OCI-LY7 (cell line): ENCODE results near the gene TMEM272. TPM values are rescaled to one million over a fixed set of nuclear protein-coding genes. Genes with fewer than 3 reads are reported as not detected.
A peak's percentile ranks its signal among the peaks of the same experiment; 100 is the strongest.

ENCODE experiments used
- BruUV-seq: library from RNA; stranded (reverse); fragments of 400-500 nt; replicated peaks from 2 replicates; lab custom pipeline; 2021; lab: Mats Ljungman, UMichigan
- CTCF ChIA-PET: fragments of 300-600 bp; sonication (Branson Sonifier 250); formaldehyde crosslinking; loops from one replicate; lab custom pipeline; 2022; ENCODE audit warnings: antibody characterized with exemption; ENCODE audit not compliant: unreplicated experiment; lab: Charles Lee
- POLR2A ChIA-PET: fragments of 300-600 bp; sonication (Branson Sonifier 250); formaldehyde crosslinking; loops from one replicate; lab custom pipeline; 2022; ENCODE audit warnings: antibody characterized with exemption; lab: Charles Lee
- DNase-seq: peaks from one replicate; pipeline ENCODE4 v3.0.0-alpha.2; 2015; ENCODE audit warnings: low spot score
- H2AFZ ChIP-seq: fragments of 200-600 bp; sonication (generic), shearing (Covaris generic); 2 replicates; pipeline ENCODE4 v1.6.1; 2014; ENCODE audit warnings: mild to moderate bottlenecking, antibody characterized with exemption, low read length, moderate library complexity
- H3K27ac ChIP-seq: fragments of 200-600 bp; sonication (generic); 2 replicates; pipeline ENCODE4 v1.5.1; 2014; ENCODE audit warnings: mixed run types, low read depth, mild to moderate bottlenecking, moderate library complexity, low read length, inconsistent platforms; ENCODE audit not compliant: poor library complexity, severe bottlenecking
- H3K36me3 ChIP-seq: fragments of 200-600 bp; sonication (generic); 2 replicates; pipeline ENCODE4 v1.6.1; 2014; ENCODE audit warnings: mild to moderate bottlenecking, antibody characterized with exemption, low read length, moderate library complexity, mixed read lengths; ENCODE audit not compliant: insufficient read depth
- H3K4me1 ChIP-seq: fragments of 200-600 bp; sonication (generic); 2 replicates; pipeline ENCODE4 v1.5.1; 2014; ENCODE audit warnings: mild to moderate bottlenecking, low read length; ENCODE audit not compliant: insufficient read depth, poor library complexity, severe bottlenecking
- H3K4me2 ChIP-seq: fragments of 200-600 bp; sonication (generic); 2 replicates; pipeline ENCODE4 v1.6.1; 2014; ENCODE audit warnings: mild to moderate bottlenecking, low read length
- H3K4me3 ChIP-seq: fragments of 200-600 bp; sonication (generic); 2 replicates; pipeline ENCODE4 v1.5.1; 2014; ENCODE audit warnings: mild to moderate bottlenecking, low read depth, low read length; ENCODE audit not compliant: poor library complexity, severe bottlenecking
- H3K79me2 ChIP-seq: fragments of 200-600 bp; sonication (generic); 2 replicates; pipeline ENCODE4 v1.6.1; 2016; ENCODE audit warnings: low read depth, mild to moderate bottlenecking, low read length, moderate library complexity, mixed read lengths; ENCODE audit not compliant: insufficient read depth
- H3K9me2 ChIP-seq: fragments of 200-600 bp; sonication (generic); 2 replicates; pipeline ENCODE4 v1.6.1; 2016; ENCODE audit warnings: mild to moderate bottlenecking, low read length, mixed read lengths; ENCODE audit not compliant: insufficient read depth
- H3K9me3 ChIP-seq: fragments of 200-600 bp; sonication (generic); 2 replicates; pipeline ENCODE4 v1.6.1; 2014; ENCODE audit warnings: mild to moderate bottlenecking, mixed run types, low read length, mixed read lengths
- H4K20me1 ChIP-seq: fragments of 200-600 bp; sonication (generic); 2 replicates; pipeline ENCODE4 v1.6.1; 2014; ENCODE audit warnings: mild to moderate bottlenecking, antibody characterized with exemption, low read length, moderate library complexity, mixed read lengths; ENCODE audit not compliant: insufficient read depth
- EZH2phosphoT487 ChIP-seq: fragments of 200-600 bp; sonication (generic); IDR thresholded peaks from 2 replicates; pipeline ENCODE4 v1.6.1; 2018; ENCODE audit warnings: low read depth, borderline replicate concordance, mild to moderate bottlenecking, mixed run types, antibody characterized with exemption, low read length, moderate library complexity, mixed read lengths
- intact Hi-C: fragments of 100-400 bp; cut with micrococcal nuclease; formaldehyde crosslinking; loops from one replicate; pipeline ENCODE4 v1.10.0; 2022; ENCODE audit not compliant: unreplicated experiment
- total RNA-seq, 2 experiments: library from RNA; depleted of rRNA in 1 of 2; stranded (reverse); fragments of >200 nt in 1 of 2; shearing (Covaris generic) in 1 of 2; gene quantifications; 2 replicates each; pipeline ENCODE4 v1.2.3, GENCODE V29; 2014 to 2022
- TF ChIP-seq, protein P1 (sequence below): fragments of 200-600 bp; sonication (generic); conservative IDR thresholded peaks from 2 replicates; pipeline ENCODE4 v1.5.1; 2014; ENCODE audit warnings: mild to moderate bottlenecking, antibody characterized with exemption, low read length, moderate library complexity, mixed read lengths

The TMEM272 gene
- total RNA-seq, 2 experiments from 2014 or later = 0.41 to 0.46 TPM

DNA sequence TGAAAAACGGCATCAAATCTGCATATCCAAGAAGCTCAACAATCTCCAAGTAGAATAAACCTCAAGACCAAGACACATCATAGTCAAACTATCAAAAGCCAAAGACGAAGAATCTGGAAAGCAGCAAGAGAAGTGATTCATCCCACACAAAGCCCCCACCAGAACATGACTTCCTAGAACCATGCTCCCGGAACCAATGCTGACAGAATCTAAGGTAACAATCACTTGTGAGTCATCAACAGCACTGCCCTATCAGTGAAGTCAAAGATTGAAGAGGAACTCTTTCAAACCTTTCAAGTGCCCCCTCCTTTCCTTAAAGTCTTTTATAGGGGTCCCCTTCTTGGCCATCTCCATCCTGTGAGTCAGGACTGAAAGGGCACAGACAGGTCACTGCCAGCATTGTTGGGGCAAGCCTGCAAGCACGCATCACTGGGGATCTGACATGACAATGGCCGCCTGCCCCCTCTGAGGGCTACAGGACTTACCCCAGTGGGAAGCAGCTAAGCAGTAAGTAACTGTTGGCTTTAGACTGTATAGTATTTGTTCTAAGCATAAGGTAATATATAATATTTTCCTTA is 16.8 kb upstream of the TMEM272 start, which contains the start of gene CCDC70:
CCDC70 (plus strand) TSS at position 247 of the 578 bp plus-strand sequence. CDS start 3,443 bp downstream, outside the sequence.
- H3K4me2 ChIP-seq = no peak within 1 kb of the TSS
- no peaks in the 10 kb centered on the region for H4K20me1 ChIP-seq
- H3K79me2 ChIP-seq = no peaks in the 10 kb centered on the region
- BruUV-seq = no TSS peak
- no peaks in the 10 kb centered on the region for H3K36me3 ChIP-seq
- H3K4me1 ChIP-seq = no peaks in the 10 kb centered on the region
- no peak within 1 kb of the TSS for H3K27ac ChIP-seq
- CTCF ChIA-PET = no interaction called here
- intact Hi-C loops = no loop called here
- TF ChIP-seq, protein P1, sequence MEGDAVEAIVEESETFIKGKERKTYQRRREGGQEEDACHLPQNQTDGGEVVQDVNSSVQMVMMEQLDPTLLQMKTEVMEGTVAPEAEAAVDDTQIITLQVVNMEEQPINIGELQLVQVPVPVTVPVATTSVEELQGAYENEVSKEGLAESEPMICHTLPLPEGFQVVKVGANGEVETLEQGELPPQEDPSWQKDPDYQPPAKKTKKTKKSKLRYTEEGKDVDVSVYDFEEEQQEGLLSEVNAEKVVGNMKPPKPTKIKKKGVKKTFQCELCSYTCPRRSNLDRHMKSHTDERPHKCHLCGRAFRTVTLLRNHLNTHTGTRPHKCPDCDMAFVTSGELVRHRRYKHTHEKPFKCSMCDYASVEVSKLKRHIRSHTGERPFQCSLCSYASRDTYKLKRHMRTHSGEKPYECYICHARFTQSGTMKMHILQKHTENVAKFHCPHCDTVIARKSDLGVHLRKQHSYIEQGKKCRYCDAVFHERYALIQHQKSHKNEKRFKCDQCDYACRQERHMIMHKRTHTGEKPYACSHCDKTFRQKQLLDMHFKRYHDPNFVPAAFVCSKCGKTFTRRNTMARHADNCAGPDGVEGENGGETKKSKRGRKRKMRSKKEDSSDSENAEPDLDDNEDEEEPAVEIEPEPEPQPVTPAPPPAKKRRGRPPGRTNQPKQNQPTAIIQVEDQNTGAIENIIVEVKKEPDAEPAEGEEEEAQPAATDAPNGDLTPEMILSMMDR = no peak
- no peak for TF ChIP-seq EZH2phosphoT487
- H2AFZ ChIP-seq = peak within 1 kb of the TSS; percentile 19; the same call in 1 of the 2 replicates
- no peaks in the 10 kb centered on the region for H3K9me3 ChIP-seq
- POLR2A ChIA-PET = no interaction called here
- H3K9me2 ChIP-seq = no peaks in the 10 kb centered on the region
- DNase-seq = no peak
- no peak within 1 kb of the TSS for H3K4me3 ChIP-seq

DNA sequence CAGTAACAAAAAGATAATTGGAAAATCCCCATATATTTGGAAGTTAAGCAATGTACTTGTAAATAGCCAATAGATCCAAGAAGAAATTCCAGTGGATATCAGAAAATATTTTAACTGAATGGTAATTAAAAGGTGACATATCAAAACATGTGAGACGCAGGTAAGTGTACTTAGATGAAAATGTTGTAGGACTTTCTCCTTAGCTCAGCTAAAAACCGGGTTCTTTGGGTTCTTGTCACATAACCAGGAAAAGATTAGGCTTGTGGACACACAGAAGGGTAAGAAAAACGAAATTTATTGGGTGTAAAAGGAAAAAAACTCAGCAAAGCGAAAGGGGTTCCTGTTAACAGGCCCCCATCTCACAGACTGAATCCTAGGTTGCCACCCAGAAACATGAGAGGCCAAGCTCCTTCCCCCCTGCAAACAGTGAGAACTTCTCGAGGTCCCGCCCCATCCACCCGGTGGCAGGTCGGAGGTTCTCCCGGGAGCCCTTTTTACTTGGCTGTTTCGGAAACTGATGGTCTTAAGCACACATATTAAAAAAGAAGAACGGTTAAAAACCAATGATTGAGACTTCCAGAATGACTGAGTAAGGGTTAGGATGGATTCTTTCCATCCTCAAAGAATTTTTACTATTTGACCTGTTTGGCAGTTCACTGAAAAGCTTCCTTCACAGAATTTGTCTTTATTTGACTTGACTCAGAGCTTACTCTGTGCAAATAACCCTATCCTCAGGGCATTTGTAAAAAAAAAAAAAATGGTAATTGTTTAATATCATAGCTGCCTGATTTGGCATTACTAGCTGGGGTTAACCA is 13.7 kb upstream of the TMEM272 start:
- no peak overlapping the region for H2AFZ ChIP-seq
- intact Hi-C loops = no loop called here
- ChIA-PET CTCF (no interaction called here), POLR2A (no interaction called here)
- H3K79me2 ChIP-seq = no peaks in the 10 kb centered on the region
- no peak for DNase-seq
- no peak overlapping the region for H3K4me2 ChIP-seq
- TF ChIP-seq, protein P1 = no peak
- no peak for TF ChIP-seq EZH2phosphoT487
- no TSS peak for BruUV-seq
- no peak overlapping the region for H3K4me3 ChIP-seq
- H4K20me1 ChIP-seq = no peaks in the 10 kb centered on the region
- no peaks in the 10 kb centered on the region for H3K9me3 ChIP-seq
- H3K36me3 ChIP-seq = no peaks in the 10 kb centered on the region
- no peaks in the 10 kb centered on the region for H3K4me1 ChIP-seq
- H3K9me2 ChIP-seq = no peaks in the 10 kb centered on the region
- no peak overlapping the region for H3K27ac ChIP-seq

DNA sequence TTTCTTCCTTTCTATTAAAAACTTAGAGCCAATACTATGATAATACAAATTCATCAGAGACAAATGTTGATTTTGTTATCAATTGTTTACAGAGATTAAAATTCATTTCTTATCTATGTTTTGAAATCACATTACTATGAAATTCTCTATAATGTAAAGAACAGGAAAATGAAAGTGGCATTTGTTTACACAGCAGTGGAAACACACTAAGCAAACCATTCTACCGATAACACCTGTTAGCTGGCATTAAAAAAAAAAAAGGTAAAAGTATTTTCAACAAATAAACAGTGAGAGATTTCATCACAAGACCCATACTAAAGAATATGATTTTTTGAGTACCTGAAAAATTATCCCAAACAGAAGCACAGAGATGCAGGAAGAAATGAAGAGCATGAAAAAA is 12.0 kb upstream of the TMEM272 start:
- Histone ChIP-seq H3K36me3 (no peaks in the 10 kb centered on the region), H3K4me3 (no peak overlapping the region), H3K27ac (no peak overlapping the region), H3K4me2 (no peak overlapping the region), H3K9me2 (no peaks in the 10 kb centered on the region), H2AFZ (no peak overlapping the region), H3K79me2 (no peaks in the 10 kb centered on the region), H3K4me1 (no peaks in the 10 kb centered on the region), H3K9me3 (no peaks in the 10 kb centered on the region), H4K20me1 (no peaks in the 10 kb centered on the region)
- no peak for DNase-seq
- TF ChIP-seq EZH2phosphoT487 = no peak
- TF ChIP-seq, protein P1 = no peak
- ChIA-PET CTCF (no interaction called here), POLR2A (interaction anchor here (1.4 kb wide), 1 partner anchor 30 kb away, joined by 3 read pairs; no protein-coding TSS in a partner anchor)
- no TSS peak for BruUV-seq
- intact Hi-C loops = no loop called here
